SU-DHL-6 (cell line): ENCODE data around the gene ITGB5.

ENCODE experiments used
- H2AFZ ChIP-seq: fragments of 200-600 bp; sonication (generic); 2 replicates; pipeline ENCODE4 v1.6.1; 2014; ENCODE audit warnings: low read depth, mild to moderate bottlenecking, moderate library complexity, mixed read lengths, antibody characterized with exemption, low read length; ENCODE audit not compliant: severe bottlenecking
- H3F3A ChIP-seq: fragments of 200-600 bp; shearing (Covaris generic); 2 replicates; pipeline ENCODE4 v1.6.0; 2016; ENCODE audit warnings: antibody characterized with exemption, mild to moderate bottlenecking; ENCODE audit not compliant: insufficient read depth
- H3K27ac ChIP-seq: fragments of 200-600 bp; sonication (generic); 2 replicates; pipeline ENCODE4 v1.5.1; 2016; ENCODE audit warnings: low read depth, mild to moderate bottlenecking, low read length, moderate library complexity, mixed read lengths
- H3K27me3 ChIP-seq: fragments of 200-600 bp; sonication (generic), shearing (Covaris generic); 2 replicates; pipeline ENCODE4 v1.6.0; 2014; ENCODE audit warnings: mild to moderate bottlenecking, low read length
- H3K36me3 ChIP-seq: fragments of 200-600 bp; sonication (generic); 2 replicates; pipeline ENCODE4 v1.6.1; 2014; ENCODE audit warnings: mild to moderate bottlenecking, low read length, mixed read lengths
- H3K4me2 ChIP-seq: fragments of 300-600, 200-600 bp; shearing (Covaris generic), sonication (generic); 2 replicates; pipeline ENCODE4 v1.6.0; 2014; ENCODE audit warnings: low read length, low read depth, mild to moderate bottlenecking; ENCODE audit not compliant: poor library complexity, severe bottlenecking
- H3K4me3 ChIP-seq: fragments of 200-600 bp; sonication (generic); 2 replicates; pipeline ENCODE4 v1.5.1; 2014; ENCODE audit warnings: antibody characterized with exemption, low read length, mild to moderate bottlenecking, mixed read lengths; ENCODE audit not compliant: insufficient read depth, poor library complexity, severe bottlenecking
- H3K79me2 ChIP-seq: fragments of 200-600 bp; sonication (generic); 2 replicates; pipeline ENCODE4 v1.6.1; 2014; ENCODE audit warnings: mild to moderate bottlenecking, low read length, moderate library complexity; ENCODE audit not compliant: insufficient read depth
- H3K9ac ChIP-seq: fragments of 200-600 bp; sonication (generic); 2 replicates; pipeline ENCODE4 v1.7.0; 2014; ENCODE audit warnings: mild to moderate bottlenecking, low read length
- H3K9me2 ChIP-seq: fragments of 200-600 bp; sonication (generic); replicated peaks from 2 replicates; pipeline ENCODE4 v1.6.1; 2014; ENCODE audit warnings: low read length; ENCODE audit not compliant: insufficient read depth
- H3K9me3 ChIP-seq: fragments of 200-600 bp; sonication (generic); 2 replicates; pipeline ENCODE4 v1.6.1; 2014; ENCODE audit warnings: low read length, mixed read lengths; ENCODE audit not compliant: insufficient read depth
- H4K20me1 ChIP-seq: fragments of 200-600 bp; sonication (generic); 2 replicates; pipeline ENCODE4 v1.6.1; 2014; ENCODE audit warnings: low read depth, mild to moderate bottlenecking, antibody characterized with exemption, low read length, moderate library complexity, mixed read lengths
- CTCF ChIP-seq: fragments of 200-600 bp; sonication (generic); IDR thresholded peaks from one replicate; pipeline ENCODE4 v1.5.1; 2017; ENCODE audit warnings: antibody characterized with exemption, mild to moderate bottlenecking, low read length, moderate library complexity; ENCODE audit not compliant: insufficient read depth, poor library complexity, severe bottlenecking
- EZH2phosphoT487 ChIP-seq: fragments of 200-600 bp; sonication (generic), shearing (Covaris generic); conservative IDR thresholded peaks from 2 replicates; pipeline ENCODE4 v1.6.1; 2018; ENCODE audit warnings: mild to moderate bottlenecking, antibody characterized with exemption, low read length, moderate library complexity, mixed read lengths

ITGB5 gene

GRCh38 chr3:124887177-124887931 lies at the start of gene ITGB5:
ITGB5 (minus strand) TSS chr3:124887365; CDS start chr3:124887000, 365 bp downstream.
- no peaks in the 10 kb centered on the region for H3K9me2 ChIP-seq
- no peaks in the 10 kb centered on the region for H3K9me3 ChIP-seq
- no peaks in the 10 kb centered on the region for H3F3A ChIP-seq
- H4K20me1 ChIP-seq, result no peaks in the 10 kb centered on the region
- peak within 1 kb of the TSS; percentile 68 for H2AFZ ChIP-seq
- H3K9ac ChIP-seq, result no peak within 1 kb of the TSS; the same call in 1 of the 2 replicates
- TF ChIP-seq EZH2phosphoT487 (no peak), CTCF (no peak)
- H3K4me2 ChIP-seq, result peak within 1 kb of the TSS; percentile 61
- H3K27ac ChIP-seq, result no peak within 1 kb of the TSS
- H3K4me3 ChIP-seq, result peak within 1 kb of the TSS; percentile 43
- H3K36me3 ChIP-seq, result no peaks in the 10 kb centered on the region
- H3K27me3 ChIP-seq, result 0 out of 2 replicates have a peak, but pooled peaks cover 3% of the 10 kb centered on the region
- no peaks in the 10 kb centered on the region for H3K79me2 ChIP-seq

- H3F3A ChIP-seq, result no peaks in the 10 kb centered on the region
- H3K9ac ChIP-seq, result no peak overlapping the region
- TF ChIP-seq CTCF (no peak), EZH2phosphoT487 (no peak)
- no peaks in the 10 kb centered on the region for H3K36me3 ChIP-seq
- H3K27me3 ChIP-seq, result no peaks in the 10 kb centered on the region
- no peak overlapping the region for H3K27ac ChIP-seq
- no peaks in the 10 kb centered on the region for H3K79me2 ChIP-seq
- no peaks in the 10 kb centered on the region for H4K20me1 ChIP-seq
- H3K4me3 ChIP-seq, result no peak overlapping the region
- H3K9me3 ChIP-seq, result no peaks in the 10 kb centered on the region
- H3K4me2 ChIP-seq, result no peak overlapping the region
- H3K9me2 ChIP-seq, result no peaks in the 10 kb centered on the region
- no peak overlapping the region for H2AFZ ChIP-seq
These were observed 48.8 kb upstream of the ITGB5 start for GRCh38 chr3:124935794-124936542.

GRCh38 chr3:124935264-124935663 lies 48.1 kb upstream of the ITGB5 start:
- no peaks in the 10 kb centered on the region for H4K20me1 ChIP-seq
- H3K4me3 ChIP-seq, result no peak overlapping the region
- no peaks in the 10 kb centered on the region for H3K36me3 ChIP-seq
- no peak overlapping the region for H3K27ac ChIP-seq
- H3K27me3 ChIP-seq, result no peaks in the 10 kb centered on the region
- no peaks in the 10 kb centered on the region for H3K9me3 ChIP-seq
- no peaks in the 10 kb centered on the region for H3K9me2 ChIP-seq
- H2AFZ ChIP-seq, result no peak overlapping the region
- TF ChIP-seq CTCF (no peak), EZH2phosphoT487 (no peak)
- no peaks in the 10 kb centered on the region for H3K79me2 ChIP-seq
- H3K4me2 ChIP-seq, result no peak overlapping the region
- no peaks in the 10 kb centered on the region for H3F3A ChIP-seq
- H3K9ac ChIP-seq, result no peak overlapping the region
